HL-60 (cell line): Measurements from ENCODE around the gene FMO3.

Experiments used
- GABPA ChIP-seq: IDR thresholded peaks from 2 replicates; pipeline ENCODE4 v1.6.1; 2012; ENCODE audit warnings: low read depth
- POLR2AphosphoS5 ChIP-seq: IDR thresholded peaks from 2 replicates; pipeline ENCODE4 v1.6.1; 2012; ENCODE audit warnings: low read depth
- TF ChIP-seq, protein P1 (sequence below): IDR thresholded peaks from one replicate; pipeline ENCODE4 v1.5.1; 2011; ENCODE audit warnings: low read length, control low read depth, inconsistent platforms; ENCODE audit not compliant: insufficient read depth
- TF ChIP-seq, protein P2 (sequence below): IDR thresholded peaks from 2 replicates; pipeline ENCODE4 v1.6.1; 2012; ENCODE audit warnings: low read depth; ENCODE audit not compliant: insufficient replicate concordance

DNA sequence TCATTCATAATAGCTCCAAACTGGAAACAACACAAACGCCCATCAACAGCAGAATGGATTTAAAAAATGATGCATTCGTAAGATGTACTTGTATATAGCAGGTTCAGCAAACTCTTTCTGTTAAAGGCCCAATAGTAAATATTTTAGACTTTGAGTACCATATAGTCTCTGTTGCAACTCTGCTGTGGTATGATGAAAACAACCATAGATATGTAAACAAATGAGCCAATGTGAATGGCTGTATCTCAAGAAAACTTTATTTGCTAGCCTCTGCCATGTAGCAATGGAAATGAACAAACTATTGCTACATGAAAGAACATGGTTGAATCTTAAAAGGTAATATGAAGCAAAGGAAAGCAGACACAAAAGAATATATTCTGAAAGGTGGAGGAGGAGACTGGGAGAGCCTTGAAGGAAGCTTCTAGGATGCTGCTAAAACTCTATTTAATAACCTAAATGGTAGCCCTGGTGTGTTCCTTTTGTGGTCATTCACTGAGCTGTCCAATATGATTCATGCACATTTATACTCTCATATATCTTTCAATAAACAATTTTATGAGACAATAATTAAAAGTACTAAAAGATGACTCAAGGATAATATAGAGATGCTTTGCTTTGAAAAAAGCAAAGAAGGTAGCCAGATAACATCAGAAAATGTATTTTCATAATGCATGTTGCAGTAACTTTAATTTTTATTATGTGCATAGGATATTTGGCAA, 29.1 kb upstream of the FMO3 start:
- TF ChIP-seq, protein P1, sequence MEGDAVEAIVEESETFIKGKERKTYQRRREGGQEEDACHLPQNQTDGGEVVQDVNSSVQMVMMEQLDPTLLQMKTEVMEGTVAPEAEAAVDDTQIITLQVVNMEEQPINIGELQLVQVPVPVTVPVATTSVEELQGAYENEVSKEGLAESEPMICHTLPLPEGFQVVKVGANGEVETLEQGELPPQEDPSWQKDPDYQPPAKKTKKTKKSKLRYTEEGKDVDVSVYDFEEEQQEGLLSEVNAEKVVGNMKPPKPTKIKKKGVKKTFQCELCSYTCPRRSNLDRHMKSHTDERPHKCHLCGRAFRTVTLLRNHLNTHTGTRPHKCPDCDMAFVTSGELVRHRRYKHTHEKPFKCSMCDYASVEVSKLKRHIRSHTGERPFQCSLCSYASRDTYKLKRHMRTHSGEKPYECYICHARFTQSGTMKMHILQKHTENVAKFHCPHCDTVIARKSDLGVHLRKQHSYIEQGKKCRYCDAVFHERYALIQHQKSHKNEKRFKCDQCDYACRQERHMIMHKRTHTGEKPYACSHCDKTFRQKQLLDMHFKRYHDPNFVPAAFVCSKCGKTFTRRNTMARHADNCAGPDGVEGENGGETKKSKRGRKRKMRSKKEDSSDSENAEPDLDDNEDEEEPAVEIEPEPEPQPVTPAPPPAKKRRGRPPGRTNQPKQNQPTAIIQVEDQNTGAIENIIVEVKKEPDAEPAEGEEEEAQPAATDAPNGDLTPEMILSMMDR: no peak
- TF ChIP-seq POLR2AphosphoS5 (no peak), GABPA (no peak)
- TF ChIP-seq, protein P2, sequence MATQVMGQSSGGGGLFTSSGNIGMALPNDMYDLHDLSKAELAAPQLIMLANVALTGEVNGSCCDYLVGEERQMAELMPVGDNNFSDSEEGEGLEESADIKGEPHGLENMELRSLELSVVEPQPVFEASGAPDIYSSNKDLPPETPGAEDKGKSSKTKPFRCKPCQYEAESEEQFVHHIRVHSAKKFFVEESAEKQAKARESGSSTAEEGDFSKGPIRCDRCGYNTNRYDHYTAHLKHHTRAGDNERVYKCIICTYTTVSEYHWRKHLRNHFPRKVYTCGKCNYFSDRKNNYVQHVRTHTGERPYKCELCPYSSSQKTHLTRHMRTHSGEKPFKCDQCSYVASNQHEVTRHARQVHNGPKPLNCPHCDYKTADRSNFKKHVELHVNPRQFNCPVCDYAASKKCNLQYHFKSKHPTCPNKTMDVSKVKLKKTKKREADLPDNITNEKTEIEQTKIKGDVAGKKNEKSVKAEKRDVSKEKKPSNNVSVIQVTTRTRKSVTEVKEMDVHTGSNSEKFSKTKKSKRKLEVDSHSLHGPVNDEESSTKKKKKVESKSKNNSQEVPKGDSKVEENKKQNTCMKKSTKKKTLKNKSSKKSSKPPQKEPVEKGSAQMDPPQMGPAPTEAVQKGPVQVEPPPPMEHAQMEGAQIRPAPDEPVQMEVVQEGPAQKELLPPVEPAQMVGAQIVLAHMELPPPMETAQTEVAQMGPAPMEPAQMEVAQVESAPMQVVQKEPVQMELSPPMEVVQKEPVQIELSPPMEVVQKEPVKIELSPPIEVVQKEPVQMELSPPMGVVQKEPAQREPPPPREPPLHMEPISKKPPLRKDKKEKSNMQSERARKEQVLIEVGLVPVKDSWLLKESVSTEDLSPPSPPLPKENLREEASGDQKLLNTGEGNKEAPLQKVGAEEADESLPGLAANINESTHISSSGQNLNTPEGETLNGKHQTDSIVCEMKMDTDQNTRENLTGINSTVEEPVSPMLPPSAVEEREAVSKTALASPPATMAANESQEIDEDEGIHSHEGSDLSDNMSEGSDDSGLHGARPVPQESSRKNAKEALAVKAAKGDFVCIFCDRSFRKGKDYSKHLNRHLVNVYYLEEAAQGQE: no peak
